ENCODE results near the gene RNF141.

RNF141 gene

DNA sequence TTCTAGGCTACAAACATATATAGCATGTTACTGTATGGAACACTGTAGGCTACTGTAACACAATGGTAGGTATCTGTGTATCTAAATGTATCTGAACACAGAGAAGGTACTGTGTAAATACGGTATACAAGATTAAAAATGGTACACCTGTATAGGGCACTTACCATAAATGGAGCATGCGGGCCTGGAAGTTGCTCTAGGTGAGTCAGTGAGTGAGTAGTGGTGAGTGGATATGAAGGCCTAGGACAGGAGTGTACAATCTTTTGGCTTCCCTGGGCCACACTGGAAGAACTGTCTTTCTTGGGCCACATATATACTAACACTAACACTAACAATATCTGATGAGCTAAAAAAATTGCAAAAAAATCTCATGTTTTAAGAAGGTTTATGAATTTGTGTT is 21.4 kb downstream of the RNF141 start:
- no peak for DNase-seq

DNA sequence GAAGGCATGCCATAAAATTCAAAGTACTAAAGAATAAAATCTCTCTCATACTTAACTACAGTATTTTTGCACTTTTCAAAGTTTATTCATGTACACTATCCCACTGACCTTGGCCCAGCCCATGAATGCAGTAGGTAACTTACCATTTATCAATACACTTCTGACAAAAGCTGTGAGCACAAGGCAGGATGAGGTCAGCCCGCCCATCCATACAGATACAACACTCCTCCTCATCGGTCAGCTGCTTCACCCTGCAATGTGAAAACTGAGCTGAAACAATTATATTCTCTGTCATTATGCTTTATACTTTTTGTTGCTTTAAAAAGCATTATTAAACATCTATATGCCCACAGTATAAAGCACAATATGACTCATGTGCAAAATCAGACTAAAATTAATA is 22.1 kb downstream of the RNF141 start:
- DNase-seq, result no peak

DNA sequence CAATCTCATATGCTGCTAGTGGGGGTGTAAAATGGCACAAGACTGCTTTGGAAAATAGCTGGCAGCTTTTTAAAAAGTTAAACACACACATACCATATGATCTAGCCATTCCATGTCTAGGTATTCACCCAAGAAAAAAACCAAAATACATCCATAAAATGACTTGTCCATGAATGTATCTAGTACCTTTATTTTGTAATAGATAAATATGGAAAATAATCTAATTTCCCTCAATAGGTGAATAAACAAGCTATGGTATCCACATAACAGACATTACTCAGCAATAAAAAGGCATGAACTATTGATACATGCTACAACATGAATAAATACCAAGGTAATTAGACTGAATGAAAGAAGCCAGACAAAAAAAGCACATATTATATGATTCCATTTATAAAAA is 22.9 kb downstream of the RNF141 start:
- no peak for DNase-seq

DNA sequence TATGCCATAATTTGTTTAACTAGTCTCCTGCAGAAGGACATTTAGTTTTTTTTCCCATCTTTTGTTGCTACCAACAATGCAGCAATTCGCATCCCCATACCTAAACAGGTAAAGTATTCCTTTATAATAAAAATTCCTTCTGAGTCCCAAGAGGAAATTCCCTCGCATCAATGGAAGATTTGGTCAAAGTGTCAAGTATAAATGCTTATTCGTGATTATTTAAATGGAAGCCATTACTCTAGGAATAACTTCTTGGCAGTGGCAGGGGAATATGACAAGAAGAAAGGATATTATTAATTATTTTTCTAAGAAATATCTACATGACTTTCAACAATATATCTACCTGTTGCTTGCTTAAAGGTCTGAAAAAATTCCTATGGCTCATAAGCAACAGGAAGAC is 25.6 kb downstream of the RNF141 start:
- no peak for DNase-seq

DNA sequence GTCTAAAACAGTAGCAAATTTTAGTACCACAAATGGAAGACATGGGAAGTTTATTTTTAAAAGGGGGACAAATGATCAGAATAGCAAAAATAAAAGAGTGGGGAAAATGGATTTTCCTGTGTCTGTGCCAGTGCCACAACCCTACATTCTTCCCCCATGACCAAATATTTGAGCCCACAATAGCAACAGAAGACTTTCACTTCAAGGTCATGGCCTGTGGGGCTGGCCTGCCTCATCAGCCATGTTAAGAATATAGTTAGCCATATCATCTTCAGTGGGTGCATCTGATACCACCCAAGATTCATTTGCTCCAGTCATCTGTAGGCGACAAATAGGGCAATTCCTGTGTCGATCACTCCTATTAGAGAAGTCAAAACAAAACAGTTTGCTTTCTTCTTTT is 26.3 kb downstream of the RNF141 start:
- no peak for DNase-seq

DNA sequence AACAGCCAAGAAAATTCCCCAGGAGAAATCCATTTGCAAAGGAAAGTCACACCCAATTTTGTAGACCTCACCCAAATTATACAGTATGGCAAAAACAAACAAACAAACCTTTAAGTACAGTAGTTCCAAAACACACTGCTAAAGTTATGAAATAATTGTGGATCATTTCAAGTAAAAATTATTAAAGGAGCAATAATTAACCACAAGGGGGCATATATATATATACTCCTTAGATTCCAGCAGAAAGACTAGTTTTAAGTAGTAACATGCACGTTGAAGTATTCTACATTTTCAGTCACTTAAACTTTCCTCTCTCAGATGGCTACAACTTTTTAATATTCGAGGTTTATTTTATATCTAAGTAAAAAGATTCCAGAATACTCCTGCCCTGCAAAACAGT is 26.8 kb downstream of the RNF141 start:
- DNase-seq, result no peak

DNA sequence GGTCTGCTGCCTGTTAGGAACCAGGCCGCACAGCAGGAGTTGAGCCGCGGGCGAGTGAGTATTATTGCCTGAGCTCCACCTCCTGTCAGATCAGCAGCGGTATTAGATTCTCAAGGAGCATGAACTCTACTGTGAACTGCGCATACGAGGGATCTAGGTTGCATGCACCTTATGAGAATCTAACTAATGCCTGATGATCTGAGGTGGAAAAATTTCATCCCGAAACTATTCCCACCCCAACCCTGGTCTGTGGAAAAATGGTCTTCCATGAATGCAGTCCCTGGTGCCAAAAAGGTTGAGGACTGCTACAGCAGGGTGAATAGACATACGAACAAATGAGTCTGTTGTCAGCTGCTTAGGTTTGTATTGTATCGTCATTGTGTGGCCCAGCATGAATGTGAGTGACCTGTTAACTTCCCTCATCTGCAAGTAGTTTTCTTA is 29.8 kb downstream of the RNF141 start:
- no peak for DNase-seq

DNA sequence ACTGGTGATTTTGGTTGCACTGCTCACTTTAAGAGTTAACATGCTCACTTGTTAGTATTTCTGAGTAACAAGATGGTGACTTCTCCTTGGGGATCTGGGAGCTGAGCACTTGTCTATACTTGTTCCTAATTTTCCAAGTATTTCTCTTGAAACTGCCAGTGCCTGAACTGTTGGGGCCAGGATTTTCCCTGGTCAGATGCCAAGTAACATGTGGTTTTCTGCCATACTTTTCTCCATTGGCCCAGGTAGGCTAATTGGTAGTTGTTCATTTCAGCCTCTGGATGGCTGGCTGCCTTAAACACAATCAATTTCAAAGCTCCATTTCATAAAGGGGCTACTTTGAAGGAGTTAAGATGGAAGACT is 35.0 kb downstream of the RNF141 start:
- no peak for DNase-seq

DNA sequence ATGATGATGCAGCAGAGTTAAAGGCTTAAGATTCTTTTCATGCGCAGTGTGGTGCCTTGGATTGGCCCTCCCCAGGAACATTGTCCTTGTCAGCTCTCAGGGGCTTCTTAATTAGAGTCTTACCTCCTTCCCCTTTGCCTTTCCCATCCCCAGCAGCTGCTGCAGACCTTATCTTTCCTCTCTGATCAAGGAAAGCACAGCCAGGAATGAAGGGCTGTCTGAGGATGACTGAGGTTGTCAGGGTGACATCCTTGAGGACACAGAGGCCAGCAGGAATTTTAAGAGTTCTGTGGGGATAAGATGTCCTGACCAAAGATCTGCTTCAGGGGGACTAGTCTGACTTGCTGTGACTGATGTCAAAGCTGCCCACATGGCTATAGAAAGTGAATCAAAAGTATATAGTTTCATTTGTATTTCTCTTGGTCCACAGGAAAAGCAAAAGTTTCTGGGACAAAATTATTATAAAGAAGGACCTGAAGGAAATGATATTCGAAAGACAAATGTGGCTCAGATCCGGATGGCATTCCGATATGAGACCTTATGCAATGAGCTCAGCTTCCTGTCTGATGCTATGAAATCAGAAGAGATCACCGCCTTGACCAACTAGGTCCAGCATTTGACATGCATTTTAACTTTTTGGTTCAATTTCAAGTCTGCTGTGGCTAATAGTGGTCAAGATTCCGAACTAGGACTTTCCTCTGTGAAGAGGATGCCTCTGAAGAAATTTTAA is 35.5 kb downstream of the RNF141 start:
- no peak for DNase-seq

DNA sequence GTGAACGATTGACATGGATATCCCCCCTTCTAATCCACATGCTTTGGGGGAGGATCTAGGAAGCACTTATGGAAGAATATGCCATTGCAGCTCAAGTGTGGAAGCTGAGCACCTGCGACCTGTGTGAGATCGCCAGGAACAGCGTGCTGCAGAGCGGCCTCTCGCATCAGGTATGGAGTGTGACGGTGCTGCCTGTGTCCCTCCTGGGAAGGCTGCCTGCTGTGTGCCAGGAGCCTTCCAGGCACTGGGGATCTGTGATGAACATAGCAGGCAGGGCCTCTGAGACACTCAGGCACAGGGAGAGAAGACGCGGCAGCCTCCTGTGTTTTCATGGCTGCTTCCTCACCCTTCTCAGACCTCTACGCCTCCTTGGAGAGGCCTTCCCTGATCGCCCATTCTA is 36.5 kb downstream of the RNF141 start:
- DNase-seq, result no peak

DNA sequence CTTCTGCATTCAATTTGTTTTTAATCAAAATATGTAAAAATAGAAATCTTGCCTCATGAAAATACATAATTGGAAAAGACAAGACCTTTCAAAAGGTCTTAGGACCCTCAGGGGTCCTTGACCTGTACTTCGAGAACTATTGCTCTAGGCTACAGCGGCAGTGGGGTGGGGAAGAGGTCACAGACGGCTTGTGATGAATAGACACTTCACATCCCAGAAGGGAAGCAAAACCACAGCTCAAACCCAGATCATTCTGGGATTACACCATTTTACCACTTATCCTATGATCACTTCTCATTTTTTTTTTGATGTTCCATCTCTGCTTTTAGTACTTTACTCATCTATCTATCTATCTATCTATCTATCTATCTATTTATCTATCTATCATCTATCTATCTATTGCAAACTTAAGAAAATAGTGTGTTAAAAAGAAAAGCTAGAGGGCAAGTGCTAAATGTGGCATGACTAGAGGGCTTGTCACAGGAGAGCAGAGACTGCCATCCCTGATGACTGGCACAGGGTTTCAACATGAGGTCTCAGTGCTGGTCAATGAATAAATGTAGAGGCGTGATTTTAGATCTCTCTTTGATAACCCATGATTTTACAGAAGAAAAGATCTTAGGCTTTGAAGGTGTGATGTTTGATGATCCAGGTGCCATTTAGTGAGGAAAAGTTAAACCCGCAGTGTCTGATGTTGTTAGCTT is 37.1 kb downstream of the RNF141 start:
- no peak for DNase-seq

DNA sequence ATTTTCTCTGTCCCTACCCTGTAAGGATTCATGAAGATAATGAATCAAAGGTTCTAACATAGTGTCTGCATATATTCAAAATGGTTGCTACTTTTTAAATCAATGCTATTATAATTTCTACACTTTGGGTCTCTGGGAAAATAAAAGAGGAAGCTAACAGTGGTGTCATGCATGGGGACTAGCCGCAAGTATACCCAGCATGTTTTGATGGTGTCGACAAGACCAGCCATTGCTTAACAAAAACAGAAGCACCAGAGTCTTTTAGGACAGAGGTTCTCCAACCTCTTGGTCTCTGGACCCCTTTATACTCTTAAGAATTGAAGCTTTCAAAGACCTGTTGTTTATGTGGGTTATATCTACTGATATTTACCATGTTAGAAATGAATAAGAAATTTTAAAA is 37.8 kb downstream of the RNF141 start:
- DNase-seq, result no peak

DNA sequence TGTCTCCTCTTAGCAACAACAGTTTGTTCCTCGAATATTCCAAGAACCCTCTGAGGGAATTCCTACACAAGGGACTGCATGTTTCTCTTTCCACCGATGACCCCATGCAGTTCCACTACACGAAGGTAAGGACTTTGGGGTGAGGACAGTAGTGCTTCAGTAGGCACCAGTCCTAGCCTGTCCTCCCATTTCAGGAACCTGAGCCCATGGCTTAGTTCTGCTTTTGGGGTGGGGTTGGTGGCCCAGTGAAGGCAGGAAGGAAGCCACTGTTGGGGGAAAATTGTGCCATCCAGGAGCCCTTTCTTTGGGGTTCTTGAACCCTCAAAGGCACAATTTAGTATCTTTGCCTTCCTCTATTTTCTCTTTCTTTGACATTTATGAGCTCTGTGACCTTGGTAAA is 38.2 kb downstream of the RNF141 start:
- DNase-seq, result no peak

DNA sequence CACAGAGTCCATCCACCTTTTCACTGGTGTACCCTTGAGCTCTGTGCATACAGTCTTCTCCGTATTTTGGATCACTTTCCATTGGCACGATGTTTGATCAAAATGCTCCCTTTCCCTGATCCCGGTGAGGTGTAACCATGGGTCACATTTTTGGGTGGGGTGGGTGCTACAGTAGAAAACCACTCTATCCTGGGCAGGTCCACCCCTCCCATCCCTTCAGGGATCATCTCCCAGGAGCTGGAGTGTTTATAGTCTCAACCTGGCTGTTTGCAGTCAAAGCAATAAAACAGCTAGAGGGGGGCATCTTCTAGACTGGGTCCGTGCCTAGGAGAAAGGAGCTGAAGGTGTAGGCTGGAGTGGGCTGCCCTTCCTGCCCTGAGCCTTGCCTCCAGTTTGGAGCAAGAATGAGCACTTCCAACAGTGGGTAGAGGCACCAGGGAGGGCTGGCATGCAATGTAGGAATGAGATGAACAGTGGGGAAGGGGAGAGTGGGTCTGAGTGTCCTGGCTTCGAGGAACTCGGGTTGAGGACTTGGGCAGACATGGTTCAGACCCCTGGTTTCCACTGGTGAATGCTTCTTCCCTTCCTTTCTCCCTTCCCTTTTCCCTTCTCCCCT is 38.8 kb downstream of the RNF141 start:
- DNase-seq, result no peak

DNA sequence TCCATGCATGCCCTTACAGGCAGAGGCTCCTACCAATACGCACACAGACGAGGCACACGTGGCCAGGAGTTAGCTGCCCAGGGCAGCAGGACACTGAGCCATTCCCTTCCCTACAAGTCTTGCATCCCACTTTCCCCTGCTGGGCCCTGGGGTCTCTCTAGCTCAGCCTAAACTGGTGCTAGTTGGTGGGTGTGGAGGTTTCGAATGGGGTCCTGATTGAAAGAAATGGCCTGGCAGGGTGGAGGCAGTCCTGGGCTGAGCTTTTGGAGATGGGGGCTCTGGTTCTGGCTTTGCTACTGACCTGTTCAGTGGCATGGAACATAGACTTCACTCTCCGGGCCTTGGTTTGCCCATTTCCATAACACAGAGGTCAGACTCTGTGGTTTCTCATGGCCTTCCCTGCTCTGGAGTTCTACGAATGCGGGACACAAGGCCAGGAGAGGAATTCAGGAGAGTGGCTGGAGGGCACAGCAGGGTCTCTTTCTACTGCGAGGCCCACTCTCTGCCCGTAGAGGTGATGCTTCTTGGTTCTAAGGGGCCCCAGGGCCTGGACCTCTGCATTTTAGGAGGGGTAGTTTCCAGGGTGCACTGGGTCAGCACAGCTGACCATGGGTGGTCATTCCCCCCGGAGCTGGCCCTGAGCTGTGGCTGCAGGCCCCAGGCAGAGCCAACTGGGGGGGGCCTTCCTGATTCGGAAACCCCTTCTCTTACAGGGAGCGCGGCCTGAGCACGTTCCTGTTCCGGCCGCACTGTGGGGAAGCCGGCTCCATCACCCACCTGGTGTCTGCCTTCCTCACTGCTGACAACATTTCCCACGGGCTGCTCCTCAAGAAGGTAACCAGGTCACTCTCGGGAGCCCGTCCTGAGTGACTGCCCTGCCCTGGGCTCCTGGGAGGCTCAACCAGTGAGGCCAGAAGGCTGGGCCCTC is 40.0 kb downstream of the RNF141 start:
- DNase-seq, result no peak

DNA sequence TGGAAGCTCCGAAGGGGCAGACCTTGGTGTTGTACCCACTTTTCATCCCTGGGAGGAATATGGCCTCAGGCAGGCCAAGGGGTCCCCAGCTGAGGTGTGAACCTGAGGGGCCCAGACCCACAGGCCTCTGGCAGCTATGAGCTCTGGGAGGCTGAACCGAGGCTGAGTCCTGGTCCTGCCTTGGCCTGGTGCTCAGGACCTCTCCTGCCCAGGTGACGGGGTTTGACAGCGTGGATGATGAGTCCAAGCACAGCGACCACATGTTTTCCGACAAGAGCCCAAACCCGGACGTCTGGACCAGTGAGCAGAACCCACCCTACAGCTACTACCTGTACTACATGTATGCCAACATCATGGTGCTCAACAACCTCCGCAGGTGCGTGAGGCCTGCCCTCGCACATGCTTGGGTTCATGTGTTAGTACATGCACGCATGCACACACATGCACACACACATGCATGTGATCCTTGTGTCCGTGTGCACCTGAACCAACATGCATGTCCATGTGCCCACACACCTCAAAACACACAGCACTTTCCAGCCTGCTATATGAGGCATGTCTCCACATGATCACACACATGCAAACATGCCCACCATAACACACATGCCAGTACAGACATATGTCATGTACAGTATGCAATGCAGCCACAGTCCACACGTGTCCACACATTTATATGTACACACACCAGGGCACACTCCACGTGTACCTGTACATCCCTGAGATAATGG is 40.9 kb downstream of the RNF141 start:
- DNase-seq, result no peak

DNA sequence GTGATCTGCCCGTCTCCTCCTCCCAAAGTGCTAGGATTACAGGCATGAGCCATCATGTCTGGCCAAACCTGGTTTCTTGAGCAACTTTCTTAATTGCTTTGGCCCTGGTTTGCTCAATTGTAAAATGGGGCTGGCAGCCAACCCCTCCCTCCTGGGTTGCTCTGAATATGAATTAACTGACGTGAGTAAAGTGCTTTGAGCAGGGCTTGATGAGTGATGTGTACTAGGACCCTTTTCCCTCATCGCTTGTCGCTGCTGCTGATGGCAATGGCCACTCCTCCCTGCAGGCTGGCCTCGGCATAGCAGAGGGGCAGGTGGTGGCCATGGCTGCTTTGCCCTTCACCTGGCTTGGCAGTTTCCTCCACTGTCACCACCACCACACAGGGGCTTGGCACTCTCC is 41.5 kb downstream of the RNF141 start:
- DNase-seq, result no peak

DNA sequence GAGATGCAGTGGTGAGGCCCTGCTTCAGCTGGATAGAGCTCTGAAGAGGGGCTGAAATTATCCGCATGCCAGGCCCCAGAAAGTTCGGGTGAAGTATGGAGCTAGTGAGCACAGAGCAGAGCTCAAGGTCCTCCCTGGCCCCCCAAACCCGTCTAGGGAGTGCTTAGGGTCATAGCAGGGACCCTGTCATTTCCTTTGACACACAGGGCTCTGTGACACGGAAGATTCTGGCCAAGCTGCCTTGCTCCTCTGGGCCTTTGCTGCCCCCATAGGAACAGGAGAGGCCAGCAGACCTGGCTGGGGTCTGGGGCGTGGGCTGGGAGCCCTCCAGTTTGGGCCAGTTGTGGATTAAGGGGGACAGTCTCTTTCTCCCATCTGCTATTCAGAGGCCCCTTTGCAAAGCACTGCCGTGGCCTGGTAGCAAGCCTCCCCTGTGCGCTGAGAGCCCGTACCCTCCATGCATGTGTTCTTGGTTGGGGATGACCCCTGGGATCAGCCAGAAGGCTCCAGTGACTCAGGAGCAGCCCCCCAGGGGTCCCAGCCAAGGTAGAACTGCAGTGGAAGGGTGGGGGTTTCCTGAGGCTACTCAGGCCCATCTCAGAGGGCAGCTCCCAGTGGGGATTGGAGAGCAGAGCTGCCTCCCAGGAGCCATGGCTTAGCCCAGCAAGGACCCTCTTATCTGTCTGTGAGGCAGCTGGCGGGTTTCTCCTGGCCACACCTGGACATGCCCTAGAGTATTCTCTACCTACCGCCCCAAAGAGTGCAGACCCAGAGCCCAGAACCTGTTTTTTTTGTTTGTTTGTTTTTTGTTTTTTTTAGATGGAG is 42.3 kb downstream of the RNF141 start:
- DNase-seq, result no peak

DNA sequence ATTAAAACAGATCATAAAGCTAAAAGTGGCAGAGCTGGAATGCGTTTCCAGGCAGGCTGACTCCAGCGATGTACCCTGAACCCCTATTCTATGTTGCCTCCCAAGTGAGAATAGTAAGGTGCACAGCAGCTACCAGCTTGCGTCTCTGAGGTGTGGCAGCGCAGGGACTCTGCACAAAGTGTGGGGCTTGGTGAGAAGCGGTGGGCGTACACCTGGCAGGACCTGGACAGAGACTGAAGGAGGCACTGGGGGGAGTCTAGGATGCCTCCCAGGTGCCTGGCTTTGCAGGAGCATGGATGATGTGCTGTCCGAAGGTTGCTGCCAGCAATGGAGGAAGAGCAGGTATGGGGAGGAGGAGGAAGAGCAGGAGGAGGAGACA is 43.0 kb downstream of the RNF141 start:
- DNase-seq, result no peak

DNA sequence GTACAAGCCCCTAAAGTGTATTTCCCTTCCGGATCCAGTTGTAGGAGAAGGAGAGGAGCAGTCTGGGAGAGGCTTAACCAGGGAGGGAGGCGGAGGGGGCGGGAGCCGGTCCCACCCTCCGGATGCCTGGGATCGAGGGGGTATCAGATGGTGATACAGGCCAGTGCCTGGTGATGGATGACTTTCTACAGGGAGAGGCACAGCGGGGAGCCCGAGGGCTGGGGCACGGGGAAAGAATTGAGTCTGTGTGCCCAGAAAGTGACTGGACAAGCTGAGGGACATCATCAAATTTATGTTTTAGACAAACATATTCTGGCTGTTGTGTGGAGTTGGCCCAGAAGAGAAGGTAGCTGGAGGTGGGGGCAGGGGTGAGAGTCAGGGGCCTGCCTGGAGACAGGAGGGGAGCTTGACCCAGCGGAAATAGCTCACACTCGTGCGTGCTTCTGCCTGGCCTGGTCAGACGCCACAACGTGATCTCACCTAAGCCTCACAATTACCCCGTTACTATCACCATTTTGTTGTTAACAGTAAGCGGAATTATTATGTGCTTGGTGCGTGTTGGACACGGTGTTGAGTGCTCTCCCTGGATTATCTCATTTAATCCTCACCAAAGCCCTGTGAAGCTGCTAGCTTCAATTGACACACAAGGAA is 43.5 kb downstream of the RNF141 start:
- DNase-seq, result no peak

DNA sequence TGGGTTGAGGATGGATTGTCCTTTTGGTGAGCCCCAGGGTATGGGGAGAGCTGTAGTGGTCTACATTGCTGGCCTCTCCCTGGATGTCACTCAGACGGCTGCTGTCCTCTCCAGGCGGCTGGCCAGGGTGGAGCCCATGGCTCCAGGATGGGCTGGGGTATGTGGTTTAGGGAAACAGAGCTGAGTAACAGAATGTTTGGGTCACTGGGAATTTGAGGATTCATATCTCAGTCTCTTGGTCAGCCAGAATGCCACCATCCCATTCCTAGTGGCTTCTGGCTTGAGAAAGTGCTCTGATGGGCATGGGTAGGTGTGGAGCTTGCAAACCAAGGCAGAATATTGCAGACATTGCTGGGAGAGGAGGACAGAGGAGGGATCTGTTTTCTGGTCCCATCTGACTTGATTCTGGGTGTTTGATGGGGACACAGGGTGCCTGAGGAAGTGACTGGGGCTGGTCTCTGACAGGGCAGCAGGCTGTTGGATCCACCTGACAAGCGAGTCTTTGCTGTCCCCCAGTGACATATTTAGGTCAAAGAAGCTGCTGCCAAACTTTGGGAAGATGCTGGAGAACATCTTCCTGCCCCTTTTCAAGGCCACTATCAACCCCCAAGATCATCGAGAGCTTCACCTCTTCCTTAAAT is 44.6 kb downstream of the RNF141 start:
- no peak for DNase-seq

Data from activated CD4-positive, CD25-positive, alpha-beta regulatory T cell treated with anti-CD3 and anti-CD28 coated beads, Interleukin-2, amount 50 U/mL, for 72 hours (primary cell).